HG03097 (cell line): ENCODE data around the gene ADRA2A.

Source experiments
- ATAC-seq: cut with Tn5 transposase; IDR thresholded peaks from one replicate; pipeline ENCODE4 v1.9.1; 2021; ENCODE audit not compliant: unreplicated experiment, low FRiP score

The ADRA2A gene

GRCh38 chr10:111076682-111077478 is at the start of gene ADRA2A:
Gene ADRA2A (plus strand): TSS chr10:111077029. CDS start chr10:111077997, 968 bp downstream.
- no peak for ATAC-seq

GRCh38 chr10:111030042-111030750 is 46.6 kb upstream of the ADRA2A start:
- peak; percentile 65 for ATAC-seq

- no peak for ATAC-seq
Measured at GRCh38 chr10:111034598-111035310, 42.1 kb upstream of the ADRA2A start.

GRCh38 chr10:111035542-111035941 is 41.3 kb upstream of the ADRA2A start:
- ATAC-seq = no peak

- ATAC-seq = no peak
Measured at GRCh38 chr10:111037858-111038257, 39.0 kb upstream of the ADRA2A start.

- ATAC-seq = no peak
Measured at GRCh38 chr10:111039522-111039921, 37.3 kb upstream of the ADRA2A start.

- no peak for ATAC-seq
Measured at GRCh38 chr10:111057006-111057405, 19.8 kb upstream of the ADRA2A start.

- no peak for ATAC-seq
Measured at GRCh38 chr10:111063471-111063870, 13.4 kb upstream of the ADRA2A start.

- no peak for ATAC-seq
Measured at GRCh38 chr10:111072232-111072631, 4.6 kb upstream of the ADRA2A start.

GRCh38 chr10:111075577-111076185 is 1.1 kb upstream of the ADRA2A start:
- ATAC-seq = no peak

GRCh38 chr10:111076191-111076681 is 593 bp upstream of the ADRA2A start:
- ATAC-seq = peak; percentile 72

GRCh38 chr10:111077479-111077784 is 603 bp downstream of the ADRA2A start:
- ATAC-seq = no peak

- ATAC-seq = no peak
Measured at GRCh38 chr10:111077785-111078504, 1.1 kb downstream of the ADRA2A start.

- ATAC-seq = no peak
Measured at GRCh38 chr10:111078505-111079185, 1.8 kb downstream of the ADRA2A start.

- no peak for ATAC-seq
Measured at GRCh38 chr10:111079241-111079760, 2.5 kb downstream of the ADRA2A start.

- ATAC-seq = no peak
Measured at GRCh38 chr10:111079781-111080180, 3.0 kb downstream of the ADRA2A start.

- no peak for ATAC-seq
Measured at GRCh38 chr10:111080224-111080623, 3.4 kb downstream of the ADRA2A start.

GRCh38 chr10:111081595-111081994 is 4.8 kb downstream of the ADRA2A start:
- ATAC-seq = no peak
